Left lung (tissue), 10 donors: Measurements from ENCODE around the gene ACOT6. TPM values are rescaled to one million over a fixed set of nuclear protein-coding genes. Genes with fewer than 3 reads are reported as not detected.
"Not testable (repeated sequence)": the region's sequence is repeated elsewhere in the genome, so short reads cannot be mapped to it uniquely, and the experiment has no call there.

Experiments used
- ATAC-seq: fragments of 200-7000 bp; cut with Tn5 transposase; one replicate; pipeline ENCODE4 v1.9.1; 2020; ENCODE audit warnings: moderate library complexity
- DNase-seq, 4 donors: peaks; one replicate each; pipeline ENCODE4 v3.0.0-alpha.2; 2013 to 2020
- H3K27ac ChIP-seq, 2 donors: fragments of 200-600 bp; sonication (generic) in 1 of 2; one replicate each; pipeline versions ENCODE4 v1.5.0 to v1.8.0; 2020 to 2021
- H3K27me3 ChIP-seq, 2 donors: fragments of 200-600 bp; sonication (generic) in 1 of 2; one replicate each; pipeline versions ENCODE4 v1.5.0 to v1.8.0; 2020 to 2021
- H3K36me3 ChIP-seq, 2 donors: fragments of 200-600 bp; sonication (generic) in 1 of 2; one replicate each; pipeline versions ENCODE4 v1.5.0 to v1.8.0; 2020 to 2021
- H3K4me1 ChIP-seq, 2 donors: fragments of 200-600 bp; one replicate each; pipeline ENCODE4 v1.8.0; 2021
- H3K4me3 ChIP-seq, 2 donors: fragments of 200-600 bp; sonication (generic) in 1 of 2; one replicate each; pipeline versions ENCODE4 v1.5.0 to v1.8.0; 2020 to 2021; ENCODE audit warnings: mild to moderate bottlenecking in 1 of 2
- H3K9me3 ChIP-seq, 2 donors: fragments of 200-600 bp; sonication (generic) in 1 of 2; one replicate each; pipeline versions ENCODE4 v1.5.0 to v1.8.0; 2020 to 2021
- intact Hi-C, 2 donors: fragments of 100-400 bp; cut with DNase I; formaldehyde crosslinking; loops; one replicate each; pipeline versions ENCODE4 v1.11.2 to v1.14.2; 2022
- polyA plus RNA-seq, 6 donors: library from polyadenylated mRNA; unstranded; fragments of 120-200 nt; gene quantifications; one replicate each; pipeline ENCODE4 v1.2.1, GENCODE V29; 2013; ENCODE audit not compliant: insufficient read length in 6 of 6
- total RNA-seq, 2 donors: library from RNA; stranded (reverse); fragmentation: NEBNext Ultra II Directional; extraction: Animal tissue kit (Norgen Biotek cat#: 25700); gene quantifications; one replicate each; pipeline ENCODE4 v1.2.1, GENCODE V29; 2021
- TF ChIP-seq, protein P1 (sequence below), 2 donors: fragments of 200-600 bp; sonication (generic) in 1 of 2; IDR thresholded peaks; one replicate each; pipeline versions ENCODE4 v1.5.0 to v1.8.0; 2021; ENCODE audit warnings: antibody characterized with exemption in 2 of 2
- donor health status: DM: no; HTN: yes; CAD: no.
- donor health status: DM: no; HTN: no; CAD: no.

Gene ACOT6
- total and polyA plus RNA-seq, 8 donors, result not detected

- peak within 1 kb of the TSS; percentile 63 to 64 for H3K4me3 ChIP-seq
- DNase-seq (peak; percentile 87 to 90 (median 89)), ATAC-seq (peak; percentile 83)
- H3K9me3 ChIP-seq, H3K27me3 ChIP-seq, intact Hi-C loops: not testable (repeated sequence)
- H3K4me1 ChIP-seq, result peaks cover 4 to 41% of the 10 kb centered on the region in 2 donors
- TF ChIP-seq, protein P1, sequence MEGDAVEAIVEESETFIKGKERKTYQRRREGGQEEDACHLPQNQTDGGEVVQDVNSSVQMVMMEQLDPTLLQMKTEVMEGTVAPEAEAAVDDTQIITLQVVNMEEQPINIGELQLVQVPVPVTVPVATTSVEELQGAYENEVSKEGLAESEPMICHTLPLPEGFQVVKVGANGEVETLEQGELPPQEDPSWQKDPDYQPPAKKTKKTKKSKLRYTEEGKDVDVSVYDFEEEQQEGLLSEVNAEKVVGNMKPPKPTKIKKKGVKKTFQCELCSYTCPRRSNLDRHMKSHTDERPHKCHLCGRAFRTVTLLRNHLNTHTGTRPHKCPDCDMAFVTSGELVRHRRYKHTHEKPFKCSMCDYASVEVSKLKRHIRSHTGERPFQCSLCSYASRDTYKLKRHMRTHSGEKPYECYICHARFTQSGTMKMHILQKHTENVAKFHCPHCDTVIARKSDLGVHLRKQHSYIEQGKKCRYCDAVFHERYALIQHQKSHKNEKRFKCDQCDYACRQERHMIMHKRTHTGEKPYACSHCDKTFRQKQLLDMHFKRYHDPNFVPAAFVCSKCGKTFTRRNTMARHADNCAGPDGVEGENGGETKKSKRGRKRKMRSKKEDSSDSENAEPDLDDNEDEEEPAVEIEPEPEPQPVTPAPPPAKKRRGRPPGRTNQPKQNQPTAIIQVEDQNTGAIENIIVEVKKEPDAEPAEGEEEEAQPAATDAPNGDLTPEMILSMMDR (IDR thresholded peaks at IDR 0.05), result peak in 1 of 2 donors; percentile 17
- peak within 1 kb of the TSS; percentile 87 to 93 for H3K27ac ChIP-seq
- peaks cover 0 to 12% of the 10 kb centered on the region in 2 donors for H3K36me3 ChIP-seq
Measured at GRCh38 chr14:73569185-73569958, 42.9 kb upstream of the ACOT6 start, which contains the start of gene ACOT2. Gene ACOT2 (plus strand): TSS chr14:73569213. CDS start chr14:73569241, 28 bp downstream.

DNA sequence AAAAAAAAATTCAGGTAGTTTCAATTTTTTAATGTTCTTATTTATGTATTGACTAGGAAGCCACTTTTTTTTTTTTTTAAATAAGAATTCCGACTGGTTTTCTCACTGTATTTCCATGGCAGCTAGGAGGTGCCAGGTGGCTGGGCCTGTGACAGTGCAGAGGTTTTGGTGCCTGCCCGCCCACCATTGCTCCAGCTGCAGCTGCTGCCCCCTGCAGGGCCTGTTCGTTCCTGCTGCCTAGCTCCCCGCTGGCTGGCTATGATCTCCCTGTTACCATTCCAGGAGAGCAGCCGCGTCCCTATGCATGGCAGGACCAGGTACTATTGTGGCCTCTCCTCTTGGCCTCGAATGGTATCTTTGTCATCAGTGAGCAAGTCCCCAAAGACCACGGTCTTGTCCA is 41.4 kb upstream of the ACOT6 start:
- TF ChIP-seq, protein P1 (IDR thresholded peaks at IDR 0.05), result peak; percentile 54 to 78
- H3K27me3 ChIP-seq, H3K9me3 ChIP-seq, H3K27ac ChIP-seq, intact Hi-C loops: not testable (repeated sequence)
- H3K4me3 ChIP-seq, result peak overlapping the region in 1 of 2 donors; percentile 63
- ATAC-seq, result peak; percentile 77
- peaks cover 4 to 38% of the 10 kb centered on the region in 2 donors for H3K4me1 ChIP-seq
- DNase-seq, result peak in 3 of 4 donors; percentile 8 to 52 (median 19)
- peaks cover 0 to 17% of the 10 kb centered on the region in 2 donors for H3K36me3 ChIP-seq

DNA sequence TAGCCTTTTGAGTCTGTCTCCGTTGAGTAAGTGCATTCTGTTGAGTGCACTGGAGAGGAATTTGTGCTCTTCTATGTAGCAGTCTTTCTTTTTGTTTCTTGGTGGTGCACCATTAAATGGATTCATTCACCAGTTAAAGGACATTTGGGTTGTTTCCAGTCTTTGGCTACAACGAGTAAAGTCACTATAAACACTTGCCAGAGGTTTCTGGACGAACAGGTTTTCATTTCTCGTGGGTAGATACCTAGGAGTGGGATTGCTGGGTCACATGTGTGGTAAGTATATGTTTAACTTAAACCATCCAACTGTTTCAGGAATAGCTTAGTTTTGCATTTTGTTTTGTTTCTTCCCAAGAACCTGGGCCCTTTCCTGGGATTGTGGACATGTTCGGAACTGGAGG is 39.3 kb upstream of the ACOT6 start:
- ATAC-seq, H3K27me3 ChIP-seq, intact Hi-C loops, H3K9me3 ChIP-seq, H3K27ac ChIP-seq, H3K4me3 ChIP-seq: not testable (repeated sequence)
- H3K4me1 ChIP-seq, result peaks cover 4 to 24% of the 10 kb centered on the region in 2 donors
- peaks cover 0 to 22% of the 10 kb centered on the region in 2 donors for H3K36me3 ChIP-seq
- peak in 1 of 4 donors; percentile 24 for DNase-seq

DNA sequence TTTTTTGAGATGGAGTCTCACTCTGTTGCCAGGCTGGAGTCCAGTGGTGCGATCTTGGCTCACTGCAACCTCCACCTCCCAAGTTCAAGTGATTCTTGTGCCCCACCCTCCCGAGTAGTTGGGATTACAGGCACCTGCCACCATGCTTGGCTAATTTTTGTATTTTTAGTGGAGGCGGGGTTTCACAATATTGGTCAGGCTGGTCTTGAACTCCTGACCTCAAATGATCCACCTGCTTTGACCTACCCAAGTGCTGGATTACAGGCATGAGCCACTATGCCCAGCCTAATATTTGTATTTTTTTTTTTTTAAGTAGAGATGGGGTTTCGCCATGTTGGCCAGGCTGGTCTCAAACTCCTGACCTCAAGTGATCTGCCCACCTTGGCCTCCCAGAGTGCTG is 38.6 kb upstream of the ACOT6 start:
- H3K4me3 ChIP-seq, H3K27ac ChIP-seq, ATAC-seq, intact Hi-C loops, DNase-seq, H3K27me3 ChIP-seq, H3K9me3 ChIP-seq: not testable (repeated sequence)
- peaks cover 0 to 16% of the 10 kb centered on the region in 2 donors for H3K4me1 ChIP-seq
- H3K36me3 ChIP-seq, result peaks cover 0 to 28% of the 10 kb centered on the region in 2 donors

DNA sequence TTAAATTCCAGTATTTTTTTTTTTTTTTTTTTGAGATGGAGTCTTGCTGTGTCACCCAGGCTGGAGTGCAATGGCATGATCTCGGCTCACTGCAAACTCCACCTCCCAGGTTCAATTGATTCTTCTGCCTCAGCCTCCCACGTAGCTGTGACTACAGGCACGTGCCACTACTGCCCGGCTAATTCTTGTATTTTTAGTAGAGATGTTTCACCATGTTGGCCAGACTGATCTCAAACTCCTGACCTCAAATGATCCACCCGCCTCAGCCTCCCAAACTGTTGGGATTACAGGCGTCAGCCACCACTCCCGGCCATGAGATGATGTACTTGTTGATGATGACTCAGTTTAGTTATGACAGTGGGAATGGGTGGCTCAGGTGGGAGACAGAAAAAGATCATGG is 38.1 kb upstream of the ACOT6 start:
- DNase-seq, ATAC-seq, H3K27me3 ChIP-seq, H3K27ac ChIP-seq, H3K9me3 ChIP-seq, H3K4me3 ChIP-seq, intact Hi-C loops: not testable (repeated sequence)
- Histone ChIP-seq H3K36me3 (peaks cover 0 to 28% of the 10 kb centered on the region in 2 donors), H3K4me1 (peaks cover 0 to 11% of the 10 kb centered on the region in 2 donors)

DNA sequence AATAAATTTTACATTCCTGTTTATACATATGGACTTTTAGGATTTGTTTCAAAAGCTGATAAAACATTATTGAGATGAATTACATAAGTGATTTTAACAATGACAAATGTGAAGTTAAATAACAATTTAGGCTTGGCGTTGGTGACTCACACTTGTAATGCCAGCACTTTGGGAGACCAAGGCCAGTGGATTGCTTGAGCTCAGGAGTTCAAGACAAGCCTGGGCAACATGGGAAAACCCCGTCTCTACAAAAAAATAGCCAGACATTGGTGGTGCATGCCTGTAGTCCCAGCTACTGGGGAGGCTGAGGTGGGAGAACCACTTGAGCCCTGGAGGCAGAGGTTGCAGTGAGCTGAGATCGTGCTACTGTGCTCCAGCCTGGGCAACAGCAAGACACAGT is 35.9 kb upstream of the ACOT6 start:
- intact Hi-C loops, result no loop called here

GRCh38 chr14:73577214-73577613 is 35.1 kb upstream of the ACOT6 start:
- H3K4me3 ChIP-seq, H3K27me3 ChIP-seq, H3K9me3 ChIP-seq, H3K4me1 ChIP-seq, H3K27ac ChIP-seq, DNase-seq, intact Hi-C loops: not testable (repeated sequence)
- H3K36me3 ChIP-seq, result peaks cover 0 to 35% of the 10 kb centered on the region in 2 donors
- peak; percentile 46 for ATAC-seq

More for the DNA sequence above, 35.9 kb upstream of the ACOT6 start:
- no peaks in the 10 kb centered on the region for H3K4me1 ChIP-seq
- no peaks in the 10 kb centered on the region for H3K9me3 ChIP-seq
- no peaks in the 10 kb centered on the region for H3K27me3 ChIP-seq
- ATAC-seq, result no peak
- no peak overlapping the region for H3K4me3 ChIP-seq
- no peak for DNase-seq
- H3K36me3 ChIP-seq, result peaks cover 0 to 35% of the 10 kb centered on the region in 2 donors
- TF ChIP-seq, protein P1 (IDR thresholded peaks at IDR 0.05), result no peak
- H3K27ac ChIP-seq, result no peak overlapping the region

- H3K9me3 ChIP-seq, H3K27me3 ChIP-seq, DNase-seq, H3K27ac ChIP-seq, H3K4me3 ChIP-seq, H3K4me1 ChIP-seq, intact Hi-C loops: not testable (repeated sequence)
- ATAC-seq, result peak; percentile 59
- peaks cover 0 to 18% of the 10 kb centered on the region in 2 donors for H3K36me3 ChIP-seq
Measured at GRCh38 chr14:73582102-73582979, 30.0 kb upstream of the ACOT6 start.
